H1 (cell line): ENCODE results near the gene USHBP1. TPM values are rescaled to one million over a fixed set of nuclear protein-coding genes. Genes with fewer than 3 reads are reported as not detected.

Source experiments
- CTCF ChIA-PET: fragments of 300-600 bp; sonication (Branson Sonifier 250); formaldehyde crosslinking; loops from one replicate; lab custom pipeline; 2021; ENCODE audit not compliant: partially characterized antibody; lab: Charles Lee
- POLR2A ChIA-PET: fragments of 300-600 bp; sonication (Branson Sonifier 250); formaldehyde crosslinking; loops from one replicate; lab custom pipeline; 2021; ENCODE audit warnings: inconsistent platforms; ENCODE audit not compliant: partially characterized antibody; lab: Charles Lee
- DNase-seq, 2 experiments: peaks; one replicate each; pipeline versions ENCODE4 v3.0.0 to v3.0.0-alpha.2; 2010 to 2022; ENCODE audit warnings: low spot score in 2 of 2, low read depth in 1 of 2, mixed read lengths in 1 of 2
- FAIRE-seq: peaks from 2 replicates; lab custom pipeline; 2011; peaks lifted over from hg19 to GRCh38; lab: Jason Lieb, UNC
- H2AFZ ChIP-seq: 2 replicates; pipeline ENCODE4 v1.8.1; 2012; ENCODE audit warnings: low read length, inconsistent platforms
- H2AK5ac ChIP-seq: 2 replicates; pipeline ENCODE4 v1.6.1; 2013; ENCODE audit warnings: low read depth, low read length
- H2BK120ac ChIP-seq: replicated peaks from 2 replicates; pipeline ENCODE3; 2013; ENCODE audit warnings: low read depth, low read length, inconsistent platforms
- H2BK12ac ChIP-seq: 2 replicates; pipeline ENCODE4 v1.6.1; 2013; ENCODE audit warnings: low read depth, low read length
- H2BK15ac ChIP-seq: 2 replicates; pipeline ENCODE4 v1.6.1; 2013; ENCODE audit warnings: low read length
- H2BK20ac ChIP-seq: 2 replicates; pipeline ENCODE4 v1.6.1; 2013; ENCODE audit warnings: low read length
- H2BK5ac ChIP-seq: 2 replicates; pipeline ENCODE4 v1.6.1; 2013; ENCODE audit warnings: low read depth, low read length
- H3K14ac ChIP-seq: 2 replicates; pipeline ENCODE4 v1.6.1; 2013; ENCODE audit warnings: inconsistent platforms; ENCODE audit not compliant: insufficient read length
- H3K18ac ChIP-seq: 2 replicates; pipeline ENCODE4 v1.6.1; 2013; ENCODE audit warnings: low read length; ENCODE audit errors: extremely low read depth
- H3K23ac ChIP-seq: 2 replicates; pipeline ENCODE4 v1.6.1; 2013; ENCODE audit warnings: inconsistent platforms; ENCODE audit not compliant: insufficient read length
- H3K23me2 ChIP-seq: 2 replicates; pipeline ENCODE4 v1.6.1; 2013; ENCODE audit warnings: low read depth, low read length
- H3K27ac ChIP-seq: 2 replicates; pipeline ENCODE4 v1.6.1; 2011; ENCODE audit warnings: low read depth, low read length, inconsistent platforms
- H3K27me3 ChIP-seq, 4 experiments: replicated peaks in 1 of 4; 1 replicate in 1 of 4; 2 replicates in 3 of 4; pipeline versions ENCODE4 v1.6.1 to v1.8.1; 2011 to 2013; ENCODE audit warnings: low read length in 3 of 4, mild to moderate bottlenecking in 3 of 4, inconsistent platforms in 2 of 4, mixed read lengths in 2 of 4, moderate library complexity in 1 of 4; ENCODE audit not compliant: control insufficient read depth in 3 of 4, insufficient read depth in 3 of 4; ENCODE audit errors: extremely low read depth in 1 of 4
- H3K36me3 ChIP-seq, 4 experiments: 2 replicates each; pipeline versions ENCODE4 v1.6.1 to v1.8.1; 2011 to 2013; ENCODE audit warnings: mild to moderate bottlenecking in 4 of 4, low read length in 3 of 4, moderate library complexity in 2 of 4, control low read depth in 1 of 4, inconsistent platforms in 1 of 4; ENCODE audit not compliant: insufficient read depth in 4 of 4, control insufficient read depth in 2 of 4
- H3K4ac ChIP-seq: replicated peaks from 2 replicates; pipeline ENCODE3; 2013; ENCODE audit warnings: low read length, low read depth, mixed read lengths, inconsistent platforms; ENCODE audit not compliant: insufficient read length
- H3K4me1 ChIP-seq, 4 experiments: replicated peaks in 1 of 4; 1 replicate in 1 of 4; 2 replicates in 3 of 4; pipeline versions ENCODE4 v1.6.1 to v1.8.1; 2011 to 2013; ENCODE audit warnings: low read length in 3 of 4, inconsistent platforms in 2 of 4, mixed read lengths in 1 of 4; ENCODE audit not compliant: insufficient read depth in 4 of 4, control insufficient read depth in 3 of 4
- H3K4me2 ChIP-seq, 2 experiments: 2 replicates each; pipeline versions ENCODE4 v1.6.1 to v1.8.1; 2011 to 2013; ENCODE audit warnings: low read depth in 2 of 2, low read length in 2 of 2, control low read depth in 1 of 2, inconsistent platforms in 1 of 2, mild to moderate bottlenecking in 1 of 2; ENCODE audit not compliant: insufficient read depth in 1 of 2
- H3K4me3 ChIP-seq, 4 experiments: fragments of 200-600, 300-600 bp in 1 of 4; sonication (generic), shearing (Covaris generic), sonication (Bioruptor Twin) in 1 of 4; 2 replicates each; pipeline versions ENCODE4 v1.5.1 to v1.8.1; 2011 to 2016; ENCODE audit warnings: low read length in 4 of 4, low read depth in 3 of 4, control low read depth in 2 of 4, inconsistent platforms in 2 of 4, mild to moderate bottlenecking in 2 of 4, mixed read lengths in 1 of 4, moderate library complexity in 1 of 4; ENCODE audit not compliant: insufficient read depth in 2 of 4; ENCODE audit errors: extremely low read depth in 1 of 4
- H3K56ac ChIP-seq: replicated peaks from 2 replicates; pipeline ENCODE3; 2013; ENCODE audit warnings: low read depth, mild to moderate bottlenecking, mixed read lengths, low read length, inconsistent platforms; ENCODE audit not compliant: insufficient read length
- H3K79me1 ChIP-seq: 2 replicates; pipeline ENCODE4 v1.6.1; 2013; ENCODE audit warnings: low read depth, low read length, control low read depth
- H3K79me2 ChIP-seq, 2 experiments: 2 replicates each; pipeline versions ENCODE4 v1.6.1 to v1.8.1; 2012 to 2013; ENCODE audit warnings: low read length in 2 of 2, mild to moderate bottlenecking in 2 of 2, inconsistent platforms in 1 of 2; ENCODE audit not compliant: insufficient read depth in 2 of 2, control insufficient read depth in 1 of 2
- H3K9ac ChIP-seq, 4 experiments: replicated peaks in 1 of 4; 1 replicate in 1 of 4; 2 replicates in 3 of 4; pipeline versions ENCODE4 v1.6.1 to v1.8.1; 2011 to 2013; ENCODE audit warnings: low read depth in 3 of 4, low read length in 3 of 4, control low read depth in 2 of 4, mild to moderate bottlenecking in 2 of 4, moderate library complexity in 2 of 4, inconsistent platforms in 1 of 4; ENCODE audit errors: extremely low read depth in 1 of 4
- H3K9me3 ChIP-seq, 2 experiments: 2 replicates each; pipeline versions ENCODE4 v1.6.1 to v1.8.1; 2012 to 2013; ENCODE audit warnings: mild to moderate bottlenecking in 2 of 2, moderate library complexity in 2 of 2, control low read depth in 1 of 2, inconsistent platforms in 1 of 2, low read depth in 1 of 2, low read length in 1 of 2, mixed read lengths in 1 of 2; ENCODE audit not compliant: insufficient read depth in 2 of 2
- H4K20me1 ChIP-seq, 2 experiments: replicated peaks in 1 of 2; 2 replicates each; pipeline versions ENCODE3 to v1.8.1; 2011 to 2013; ENCODE audit warnings: inconsistent platforms in 2 of 2, low read length in 2 of 2, mild to moderate bottlenecking in 1 of 2; ENCODE audit not compliant: insufficient read depth in 2 of 2, control insufficient read depth in 1 of 2
- H4K5ac ChIP-seq: 2 replicates; pipeline ENCODE4 v1.6.1; 2013; ENCODE audit warnings: low read length, low read depth, mixed read lengths, inconsistent platforms; ENCODE audit not compliant: insufficient read length
- H4K8ac ChIP-seq: 2 replicates; pipeline ENCODE4 v1.8.0; 2013; ENCODE audit warnings: mild to moderate bottlenecking, moderate library complexity, low read length, inconsistent platforms; ENCODE audit not compliant: insufficient read depth; ENCODE audit errors: extremely low read depth
- H4K91ac ChIP-seq: replicated peaks from 2 replicates; pipeline ENCODE3; 2013; ENCODE audit warnings: low read length, mixed read lengths, inconsistent platforms; ENCODE audit not compliant: insufficient read length
- TAF7 ChIP-seq: optimal IDR thresholded peaks from 2 replicates; pipeline ENCODE3; 2011; ENCODE audit warnings: low read depth, mild to moderate bottlenecking, inconsistent platforms, low read length, moderate library complexity, borderline replicate concordance
- TEAD4 ChIP-seq: IDR thresholded peaks from 2 replicates; pipeline ENCODE4 v1.6.1; 2012; ENCODE audit warnings: low read depth, low read length, inconsistent platforms, mixed read lengths
- whole genome bisulfite sequencing, 2 experiments: shearing (Covaris generic) in 1 of 2; methylation state at CpG; one replicate each; pipeline versions ENCODE4 v1.1.6 to v1.1.7; 2013 to 2015; ENCODE audit warnings: low lambda C conversion rate in 2 of 2, mixed read lengths in 2 of 2, inconsistent platforms in 1 of 2, low coverage in 1 of 2, missing lambda C conversion rate in 1 of 2; ENCODE audit not compliant: insufficient replicate concordance in 2 of 2, insufficient coverage in 1 of 2, insufficient read length in 1 of 2; ENCODE audit errors: extremely low coverage in 1 of 2, missing lambda C conversion rate in 1 of 2; 5-methylcytosine and 5-hydroxymethylcytosine counted together
- polyA plus RNA-seq, 7 experiments: library from polyadenylated mRNA; depleted of rRNA in 3 of 7; stranded (reverse) in 5 of 7; unstranded in 2 of 7; fragments of >200 nt in 5 of 7; fragments of 200-250 nt in 2 of 7; gene quantifications; 1 replicate in 5 of 7; 2 replicates in 1 of 7; 4 replicates in 1 of 7; pipeline versions ENCODE4 v1.2.1 to v1.2.3, GENCODE V29; 2011 to 2013; ENCODE audit warnings: missing spikeins in 2 of 7, mixed read lengths in 2 of 7
- total RNA-seq: library from RNA; stranded (reverse); fragmentation: NEBNext Ultra II Directional; extraction: Animal tissue kit (Norgen Biotek cat#: 25700); gene quantifications from 2 replicates; pipeline ENCODE4 v1.2.1, GENCODE V29; 2021

The USHBP1 gene
- total and polyA plus RNA-seq, 2 of the 8 experiments (the other 6 are each of a cell fraction or from before 2014, with no cell fraction given): 5.0 to 7.5 TPM

DNA sequence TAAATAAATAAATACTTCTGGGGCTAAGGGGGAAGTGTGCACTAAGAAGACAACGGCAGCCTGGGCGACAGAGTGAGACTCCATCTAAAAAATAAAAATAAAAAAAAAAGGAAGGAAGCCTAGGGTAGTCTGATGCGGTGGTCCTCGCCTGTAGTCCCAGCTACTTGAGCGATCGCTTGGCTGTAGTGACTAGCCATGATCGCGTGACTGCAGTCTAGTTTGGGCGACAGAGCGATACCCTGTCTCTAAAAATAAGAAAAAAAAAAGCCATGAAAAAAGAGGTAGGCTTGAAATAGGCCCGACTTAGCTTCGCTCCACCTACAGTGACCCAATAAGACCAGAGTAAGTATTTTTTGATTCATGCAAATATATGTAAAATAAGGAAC is 2.0 kb upstream of the USHBP1 start:
- peak overlapping the region in 1 of 4 experiments; percentile 31; a peak in 1 of 8 replicates for H3K4me3 ChIP-seq
- H4K8ac ChIP-seq: no peak overlapping the region
- no peaks in the 10 kb centered on the region for H3K23me2 ChIP-seq
- TF ChIP-seq TEAD4: no peak
- TF ChIP-seq TAF7: peak; percentile 20
- ChIA-PET CTCF (interaction anchor here (0.6 to 2.7 kb wide), 7 partner anchors 17 to 200 kb away, joined by 3 to 8 read pairs (median 6); partner anchors contain the start of gene NR2F6), POLR2A (interaction anchor here (0.6 to 12.8 kb wide), 16 partner anchors 13 to 441 kb away, joined by 3 to 113 read pairs (median 5); partner anchors contain the start of genes ANKLE1, DDA1 and USE1)
- no peak overlapping the region for H2BK15ac ChIP-seq
- no peak overlapping the region for H3K14ac ChIP-seq
- peaks cover 3 to 12% of the 10 kb centered on the region in 2 experiments; a peak in 3 of 4 replicates for H3K79me2 ChIP-seq
- H3K23ac ChIP-seq: no peak overlapping the region
- FAIRE-seq (no peak), DNase-seq (no peak)
- no peaks in the 10 kb centered on the region; the same call in 1 of the 2 replicates for H3K79me1 ChIP-seq
- peaks cover 5 to 12% (median 7%) of the 10 kb centered on the region in 4 experiments; a peak in 5 of 8 replicates for H3K36me3 ChIP-seq
- H2BK5ac ChIP-seq: peak overlapping the region; percentile 18; the same call in 1 of the 2 replicates
- no peaks in the 10 kb centered on the region for H3K27me3 ChIP-seq
- H3K18ac ChIP-seq: no peak overlapping the region
- no peak overlapping the region for H3K27ac ChIP-seq
- no peak overlapping the region for H2BK20ac ChIP-seq
- no peak overlapping the region for H4K5ac ChIP-seq
- no peaks in the 10 kb centered on the region for H4K20me1 ChIP-seq
- 80% methylated on average over 12 of the region's 12 CpGs; no CpG with 5 or more reads in 1 of the 2 experiments for WGBS, 2 experiments
- 0 out of 2 replicates have a peak overlapping the region, but pooled peaks have one; percentile 55 for H2AFZ ChIP-seq
- no peak overlapping the region for H2AK5ac ChIP-seq
- peaks cover 0 to 8% (median 2%) of the 10 kb centered on the region in 4 experiments; a peak in 5 of 7 replicates for H3K4me1 ChIP-seq
- H3K4me2 ChIP-seq: no peak overlapping the region
- H3K9me3 ChIP-seq: no peaks in the 10 kb centered on the region
- H4K91ac ChIP-seq: no peak overlapping the region
- H2BK120ac ChIP-seq: no peak overlapping the region
- no peak overlapping the region for H2BK12ac ChIP-seq
- no peak overlapping the region for H3K9ac ChIP-seq
- no peak overlapping the region for H3K56ac ChIP-seq
- H3K4ac ChIP-seq: no peak overlapping the region
